ENCODE data around the gene DNHD1.

The DNHD1 gene

DNA sequence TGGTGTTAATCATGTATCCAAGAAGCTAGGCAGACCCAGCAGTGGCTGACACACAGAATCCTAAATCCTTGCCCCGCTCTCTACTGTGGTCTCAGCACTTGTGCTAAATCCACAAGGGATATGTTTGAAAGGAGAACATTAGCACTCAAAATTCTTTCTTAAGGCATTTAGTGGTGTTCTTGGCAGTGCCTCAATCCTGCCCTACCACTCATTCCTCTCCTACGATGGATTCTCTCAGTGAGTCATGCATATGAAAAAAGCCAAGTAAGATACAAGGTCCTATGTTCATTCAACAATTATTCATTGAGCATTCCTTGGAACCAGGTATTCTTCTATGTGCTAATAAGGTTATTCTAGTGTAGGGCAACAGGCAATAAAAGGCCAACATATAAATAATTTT is 75.1 kb downstream of the DNHD1 start:
- H3K4me3 ChIP-seq (ENCODE audit: low read depth, low read length), result no peak overlapping the region
- TF ChIP-seq, protein P1, sequence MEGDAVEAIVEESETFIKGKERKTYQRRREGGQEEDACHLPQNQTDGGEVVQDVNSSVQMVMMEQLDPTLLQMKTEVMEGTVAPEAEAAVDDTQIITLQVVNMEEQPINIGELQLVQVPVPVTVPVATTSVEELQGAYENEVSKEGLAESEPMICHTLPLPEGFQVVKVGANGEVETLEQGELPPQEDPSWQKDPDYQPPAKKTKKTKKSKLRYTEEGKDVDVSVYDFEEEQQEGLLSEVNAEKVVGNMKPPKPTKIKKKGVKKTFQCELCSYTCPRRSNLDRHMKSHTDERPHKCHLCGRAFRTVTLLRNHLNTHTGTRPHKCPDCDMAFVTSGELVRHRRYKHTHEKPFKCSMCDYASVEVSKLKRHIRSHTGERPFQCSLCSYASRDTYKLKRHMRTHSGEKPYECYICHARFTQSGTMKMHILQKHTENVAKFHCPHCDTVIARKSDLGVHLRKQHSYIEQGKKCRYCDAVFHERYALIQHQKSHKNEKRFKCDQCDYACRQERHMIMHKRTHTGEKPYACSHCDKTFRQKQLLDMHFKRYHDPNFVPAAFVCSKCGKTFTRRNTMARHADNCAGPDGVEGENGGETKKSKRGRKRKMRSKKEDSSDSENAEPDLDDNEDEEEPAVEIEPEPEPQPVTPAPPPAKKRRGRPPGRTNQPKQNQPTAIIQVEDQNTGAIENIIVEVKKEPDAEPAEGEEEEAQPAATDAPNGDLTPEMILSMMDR (IDR thresholded peaks at IDR 0.05; ENCODE audit: control insufficient read depth, extremely low read depth, insufficient read depth), result no peak
- DNase-seq (ENCODE audit: low read depth), result no peak

DNA sequence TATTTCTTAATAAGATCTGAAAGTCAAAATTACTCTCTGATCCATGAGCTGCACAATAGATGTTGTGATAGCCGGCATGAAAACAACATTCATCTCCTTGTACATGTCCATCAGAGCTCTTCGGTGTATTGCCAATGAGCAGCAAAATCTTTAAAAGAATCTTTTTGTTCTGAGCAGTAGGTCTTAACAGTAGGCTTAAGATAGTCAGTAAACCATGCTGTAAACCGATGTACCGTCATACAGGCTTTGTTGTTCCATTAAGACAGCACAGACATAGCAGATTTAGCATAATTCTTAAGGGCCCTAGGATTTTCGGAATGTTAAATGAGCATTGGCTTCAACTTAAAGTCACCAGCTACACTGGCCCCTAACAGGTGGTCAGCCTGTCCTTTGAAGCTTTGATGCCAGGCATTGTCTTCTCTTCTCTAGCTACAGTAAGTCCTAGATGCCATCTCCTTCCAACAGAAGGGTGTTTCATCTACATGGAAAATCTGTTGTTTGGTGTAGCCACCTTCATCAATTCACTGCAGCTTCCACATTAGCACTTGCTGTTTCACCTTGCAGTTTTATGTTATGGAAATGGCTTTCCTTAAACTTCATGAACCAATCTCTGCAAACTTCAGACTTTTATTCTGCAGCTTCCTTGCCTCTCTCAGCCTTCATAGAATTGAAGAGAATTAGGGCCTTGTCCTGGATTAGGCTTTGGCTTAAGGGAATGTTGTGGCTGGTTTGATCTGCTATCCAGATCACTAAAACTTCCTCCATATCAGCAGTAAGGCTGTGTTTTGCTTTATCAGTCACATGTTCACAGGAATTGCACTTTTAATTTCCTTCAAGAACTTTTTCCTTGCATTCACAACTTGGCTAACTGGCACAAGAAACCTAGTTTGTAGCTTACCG is 78.0 kb downstream of the DNHD1 start:
- DNase-seq (ENCODE audit: low read depth), result no peak
- TF ChIP-seq, protein P1 (IDR thresholded peaks at IDR 0.05; ENCODE audit: control insufficient read depth, extremely low read depth, insufficient read depth), result no peak
- H3K4me3 ChIP-seq (ENCODE audit: low read depth, low read length), result no peak overlapping the region

DNA sequence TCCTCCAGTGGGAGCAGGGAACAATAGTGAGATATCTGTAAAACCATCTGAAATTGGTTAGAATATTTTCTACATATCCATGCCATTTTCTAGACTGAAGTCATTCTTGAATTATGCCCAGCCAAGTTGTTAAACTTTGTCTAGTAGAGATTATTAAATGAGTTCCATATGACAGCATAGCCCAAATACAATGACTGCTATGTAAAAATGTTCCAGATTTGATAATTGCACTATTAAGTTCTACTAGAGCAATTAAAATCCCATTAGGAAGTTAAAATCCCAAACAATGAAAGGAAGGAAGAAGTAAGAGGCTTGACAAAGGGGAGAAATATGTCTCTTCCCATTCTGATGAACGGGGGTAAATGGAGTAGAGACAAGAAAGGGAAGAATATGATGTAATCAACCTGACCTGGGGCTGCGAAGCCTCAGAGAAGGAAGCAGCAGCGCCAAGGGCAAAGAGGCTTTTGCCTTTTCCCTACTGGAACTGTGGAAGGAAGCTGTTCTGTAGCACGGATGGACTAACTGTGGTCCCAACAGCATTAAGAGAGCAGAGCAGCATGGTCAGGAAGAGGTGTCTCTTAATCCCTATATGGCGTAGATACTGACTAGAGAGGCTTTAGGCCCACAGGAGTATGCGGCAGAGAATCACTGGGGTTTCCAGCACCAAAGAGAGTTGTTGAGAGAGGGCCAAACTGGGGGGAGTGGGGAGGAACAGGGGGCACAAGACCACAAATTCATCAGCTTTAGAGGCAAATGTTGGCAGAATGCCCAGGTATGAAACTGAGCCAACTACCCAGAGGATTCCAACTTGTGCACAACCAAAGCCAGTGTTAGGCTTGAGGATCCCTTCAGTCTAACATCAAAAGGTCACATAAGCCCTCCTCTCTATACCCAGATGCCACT is 79.6 kb downstream of the DNHD1 start:
- TF ChIP-seq, protein P1 (IDR thresholded peaks at IDR 0.05; ENCODE audit: control insufficient read depth, extremely low read depth, insufficient read depth), result no peak
- no peak for DNase-seq (ENCODE audit: low read depth)
- no peak overlapping the region for H3K4me3 ChIP-seq (ENCODE audit: low read depth, low read length)

DNA sequence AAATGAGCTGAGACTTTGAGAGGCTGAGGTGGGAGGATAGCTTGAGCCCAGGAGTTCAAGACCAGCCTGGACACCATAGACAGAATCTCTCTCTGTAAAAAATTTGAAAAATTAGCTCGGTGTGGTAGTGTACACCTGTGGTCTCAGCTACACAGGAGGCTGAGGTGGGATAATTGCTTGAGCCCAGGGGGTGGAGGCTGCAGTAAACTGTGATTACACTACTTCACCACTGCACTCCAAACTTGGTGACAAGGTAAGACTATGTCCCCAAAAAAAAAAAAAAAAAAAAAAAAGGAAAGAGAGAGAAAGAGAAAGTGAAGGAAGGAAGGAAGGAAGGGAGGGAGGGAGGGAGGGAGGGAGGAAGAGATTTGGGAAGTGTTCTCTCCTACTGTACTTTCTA is 81.1 kb downstream of the DNHD1 start:
- TF ChIP-seq, protein P1 (IDR thresholded peaks at IDR 0.05; ENCODE audit: control insufficient read depth, extremely low read depth, insufficient read depth), result no peak
- H3K4me3 ChIP-seq (ENCODE audit: low read depth, low read length), result no peak overlapping the region
- DNase-seq (ENCODE audit: low read depth), result no peak

DNA sequence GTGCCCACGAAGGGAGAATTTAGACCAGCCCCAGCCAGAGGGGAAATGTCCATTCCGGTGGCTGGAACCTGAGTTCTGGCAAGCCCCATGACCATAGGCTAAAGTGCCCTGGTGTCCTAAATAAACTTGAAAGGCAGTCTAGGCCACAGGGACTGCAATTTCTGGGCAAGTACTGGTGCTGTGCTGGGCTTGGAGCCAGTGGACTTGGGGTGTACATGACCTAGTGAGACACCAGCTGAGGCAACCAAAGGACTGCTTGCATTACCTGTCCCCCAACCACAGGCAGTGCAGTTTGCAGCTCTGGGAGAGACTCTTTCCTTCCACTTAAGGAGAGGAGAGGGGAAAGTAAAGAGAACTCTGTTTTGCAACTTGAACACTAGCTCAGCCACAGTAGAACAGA is 82.6 kb downstream of the DNHD1 start:
- H3K4me3 ChIP-seq (ENCODE audit: low read depth, low read length), result no peak overlapping the region
- TF ChIP-seq, protein P1 (IDR thresholded peaks at IDR 0.05; ENCODE audit: control insufficient read depth, extremely low read depth, insufficient read depth), result no peak
- DNase-seq (ENCODE audit: low read depth), result no peak

DNA sequence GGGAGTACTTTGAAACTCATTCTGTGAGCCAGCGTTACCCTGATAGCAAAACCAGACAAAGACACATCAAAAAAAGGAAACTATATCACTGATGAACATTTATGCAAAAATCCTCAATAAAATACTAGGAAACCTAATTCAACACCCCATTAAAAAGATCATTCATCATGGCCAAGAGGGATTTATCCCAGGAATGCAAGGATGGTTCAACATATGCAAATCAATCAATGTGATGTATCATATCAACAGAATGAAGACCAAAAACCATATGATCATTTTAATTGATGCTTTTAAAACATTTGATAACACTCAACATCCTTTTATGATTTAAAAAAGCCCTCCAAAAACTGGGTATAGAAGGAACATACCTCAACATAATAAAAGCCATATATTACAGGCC is 86.5 kb downstream of the DNHD1 start:
- no peak overlapping the region for H3K4me3 ChIP-seq (ENCODE audit: low read depth, low read length)
- DNase-seq (ENCODE audit: low read depth), result no peak
- TF ChIP-seq, protein P1 (IDR thresholded peaks at IDR 0.05; ENCODE audit: control insufficient read depth, extremely low read depth, insufficient read depth), result no peak
